COLO829 (cell line): Measurements from ENCODE around the gene RGS10.
"Not testable (repeated sequence)": the region's sequence is repeated elsewhere in the genome, so short reads cannot be mapped to it uniquely, and the experiment has no call there.

Experiments
- DNase-seq: peaks from one replicate; pipeline ENCODE4 v3.0.0; 2012; ENCODE audit warnings: low spot score

The RGS10 gene

DNA sequence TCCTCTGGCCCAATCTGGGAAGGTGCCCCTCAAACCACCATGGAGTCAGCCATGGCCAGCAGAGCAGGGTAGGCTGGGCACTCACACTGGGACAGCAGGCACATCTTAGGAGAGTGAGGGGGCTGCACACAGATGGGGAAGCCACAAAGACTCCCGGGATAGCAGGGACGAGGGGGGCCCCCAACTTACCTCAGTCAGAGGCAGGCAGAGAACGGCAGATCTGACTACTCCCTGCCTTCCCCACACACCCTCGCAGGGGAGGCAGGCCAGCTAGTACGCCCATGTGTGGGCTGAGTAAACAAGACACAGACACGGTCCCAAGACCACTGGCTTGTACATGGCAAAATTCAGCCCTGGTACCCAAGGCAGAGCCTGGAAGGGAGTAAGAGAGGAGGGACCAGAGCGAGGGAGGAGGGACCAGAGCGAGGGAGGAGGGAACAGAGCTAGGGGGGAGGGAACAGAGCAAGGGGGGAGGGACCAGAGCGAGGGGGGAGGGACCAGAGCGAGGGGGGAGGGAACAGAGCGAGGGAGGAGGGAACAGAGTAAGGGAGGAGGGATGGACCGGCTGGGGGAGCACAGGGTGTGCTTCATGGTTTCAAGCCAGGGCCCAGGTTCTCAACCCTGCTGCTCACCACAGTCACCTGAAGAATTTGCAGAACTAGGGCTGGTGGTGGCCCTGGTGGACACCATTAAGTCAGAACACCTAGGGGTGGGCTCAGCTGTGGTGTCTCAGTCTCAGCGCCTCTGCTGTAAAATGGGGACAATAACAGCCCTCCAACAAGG lies 73.8 kb downstream of the RGS10 start:
- no peak for DNase-seq

DNA sequence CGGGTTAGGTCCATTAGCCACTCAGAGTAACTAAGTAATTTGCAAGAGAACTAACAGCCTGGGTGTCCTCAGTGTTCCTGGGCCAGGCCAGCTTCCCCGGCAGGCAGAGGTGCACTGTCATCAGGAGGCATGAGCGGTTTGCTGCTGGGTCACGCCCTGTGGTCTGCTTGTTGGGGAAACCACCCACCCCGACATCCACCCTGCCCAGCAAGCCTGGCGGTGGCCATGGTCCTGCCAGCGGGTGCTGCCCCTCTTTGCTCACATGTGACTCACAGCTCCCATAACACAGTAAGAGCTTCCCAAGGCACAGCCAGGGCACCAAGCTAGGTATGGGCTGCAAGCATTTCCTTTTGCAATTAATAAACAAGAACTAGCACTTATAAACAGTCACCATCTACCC lies 75.9 kb downstream of the RGS10 start:
- DNase-seq = no peak

DNA sequence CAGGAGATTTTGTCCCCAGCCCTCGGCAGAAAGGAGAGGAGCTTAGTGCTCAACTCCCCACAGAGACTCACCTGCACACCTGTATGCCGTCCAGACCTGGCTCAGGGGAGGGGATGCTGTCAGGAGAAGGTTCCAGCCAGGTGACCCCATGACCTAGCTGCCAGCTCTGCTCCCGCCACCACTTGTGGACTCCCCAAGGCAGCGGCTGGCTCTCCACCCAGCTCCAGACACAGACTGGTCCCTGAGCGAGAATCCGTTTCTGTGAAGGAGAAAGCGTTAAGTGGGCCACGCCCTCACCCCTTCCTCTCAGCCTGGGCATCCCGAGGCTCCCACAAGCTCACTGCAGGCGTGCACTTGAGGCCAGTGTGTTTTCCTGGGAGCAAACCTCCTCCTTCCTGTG lies 76.4 kb downstream of the RGS10 start:
- no peak for DNase-seq

DNA sequence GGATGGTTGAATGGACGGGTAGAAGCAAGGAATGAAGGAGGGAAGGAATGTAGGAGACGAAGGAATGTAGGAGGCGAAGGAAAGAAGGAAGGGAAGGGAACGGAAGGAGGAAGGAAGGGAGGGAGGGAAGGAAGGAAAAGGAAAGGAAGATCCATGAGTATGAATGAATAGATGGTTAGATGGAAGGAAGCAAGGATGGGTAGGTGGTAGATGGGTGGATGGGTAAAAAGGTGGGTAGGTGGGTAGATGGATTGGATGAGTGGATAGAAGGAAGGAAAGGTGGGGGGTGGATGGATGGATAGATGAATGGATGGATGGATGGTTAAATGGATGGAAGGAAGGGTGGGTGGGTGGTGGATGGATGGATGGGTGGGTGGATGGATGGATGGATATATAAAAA lies 77.4 kb downstream of the RGS10 start:
- DNase-seq = no peak

DNA sequence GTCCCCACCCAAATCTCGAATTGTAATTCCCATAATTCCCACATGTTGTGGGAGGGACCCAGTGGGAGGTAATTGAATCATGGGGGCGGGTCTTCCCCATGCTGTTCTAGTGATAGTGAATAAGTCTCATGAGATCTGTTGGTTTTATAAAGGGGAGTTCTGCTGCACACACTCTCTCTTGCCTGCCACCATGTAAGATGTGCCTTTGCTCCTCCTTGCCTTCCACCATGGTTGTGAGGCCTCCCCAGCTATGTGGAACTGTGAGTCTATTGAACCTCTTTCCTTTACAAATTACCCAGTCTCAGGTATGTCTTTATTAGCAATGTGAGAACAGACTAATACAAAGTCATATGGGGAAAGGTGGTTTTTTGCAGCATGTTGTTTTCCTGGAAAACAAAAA lies 79.3 kb downstream of the RGS10 start:
- not testable (repeated sequence) for DNase-seq

DNA sequence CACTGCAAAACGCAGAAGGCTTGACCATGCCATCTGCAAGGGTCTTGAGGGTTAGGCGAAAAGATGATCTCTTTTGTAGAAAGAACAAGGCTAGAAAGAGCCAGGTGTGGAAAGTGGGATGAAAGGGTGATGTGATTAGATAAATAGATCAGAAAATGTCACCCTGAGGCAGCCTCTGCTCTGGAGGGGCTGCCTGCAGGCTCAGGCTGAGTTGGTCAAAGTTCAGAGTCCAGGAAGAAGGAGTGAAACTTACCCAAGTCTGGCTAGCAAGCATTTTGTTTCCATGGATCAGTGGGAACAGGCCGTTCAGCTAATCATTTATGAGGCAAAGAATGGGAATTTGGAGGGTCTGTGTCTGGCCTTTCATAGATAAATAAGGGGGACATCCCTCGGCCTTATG lies 79.7 kb downstream of the RGS10 start:
- DNase-seq = no peak

DNA sequence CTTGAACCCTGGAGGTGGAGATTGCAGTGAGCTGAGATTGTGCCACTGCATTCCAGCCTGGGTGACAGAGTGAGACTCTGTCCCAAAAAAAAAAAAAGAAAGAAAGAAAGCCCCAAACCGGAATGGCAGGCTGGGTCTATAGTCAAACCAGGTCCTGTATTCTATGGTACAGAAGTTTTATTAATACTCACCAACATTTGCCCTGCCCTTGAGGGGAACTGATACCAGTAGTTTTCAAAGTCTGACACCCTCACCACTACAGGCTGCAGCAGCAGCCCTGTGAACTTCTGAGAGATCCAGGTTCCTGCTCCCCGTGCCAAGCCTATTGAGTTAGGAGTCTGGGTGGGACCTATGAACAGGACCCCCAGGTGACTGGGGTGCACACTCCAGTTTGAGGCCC lies 80.6 kb downstream of the RGS10 start:
- DNase-seq = no peak

DNA sequence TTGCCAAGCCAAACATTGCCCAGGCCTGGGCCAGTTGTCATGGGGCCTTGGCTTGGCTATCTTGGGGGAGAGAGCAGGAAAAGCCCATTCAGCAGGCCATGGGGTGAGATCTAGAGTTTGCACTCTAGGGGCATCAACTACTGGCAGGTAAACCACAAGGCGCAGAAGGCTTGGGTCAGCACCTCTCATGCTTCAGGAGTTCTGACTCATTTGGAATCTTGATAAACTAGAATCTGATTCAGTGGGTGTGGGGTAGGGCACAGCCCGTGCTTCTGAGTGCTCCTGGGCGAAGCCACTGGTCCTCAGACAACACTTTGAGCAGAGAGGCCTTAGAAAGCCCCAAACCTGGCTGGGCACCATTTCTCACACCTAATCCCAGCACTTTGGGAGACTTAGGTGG lies 81.1 kb downstream of the RGS10 start:
- DNase-seq = no peak

DNA sequence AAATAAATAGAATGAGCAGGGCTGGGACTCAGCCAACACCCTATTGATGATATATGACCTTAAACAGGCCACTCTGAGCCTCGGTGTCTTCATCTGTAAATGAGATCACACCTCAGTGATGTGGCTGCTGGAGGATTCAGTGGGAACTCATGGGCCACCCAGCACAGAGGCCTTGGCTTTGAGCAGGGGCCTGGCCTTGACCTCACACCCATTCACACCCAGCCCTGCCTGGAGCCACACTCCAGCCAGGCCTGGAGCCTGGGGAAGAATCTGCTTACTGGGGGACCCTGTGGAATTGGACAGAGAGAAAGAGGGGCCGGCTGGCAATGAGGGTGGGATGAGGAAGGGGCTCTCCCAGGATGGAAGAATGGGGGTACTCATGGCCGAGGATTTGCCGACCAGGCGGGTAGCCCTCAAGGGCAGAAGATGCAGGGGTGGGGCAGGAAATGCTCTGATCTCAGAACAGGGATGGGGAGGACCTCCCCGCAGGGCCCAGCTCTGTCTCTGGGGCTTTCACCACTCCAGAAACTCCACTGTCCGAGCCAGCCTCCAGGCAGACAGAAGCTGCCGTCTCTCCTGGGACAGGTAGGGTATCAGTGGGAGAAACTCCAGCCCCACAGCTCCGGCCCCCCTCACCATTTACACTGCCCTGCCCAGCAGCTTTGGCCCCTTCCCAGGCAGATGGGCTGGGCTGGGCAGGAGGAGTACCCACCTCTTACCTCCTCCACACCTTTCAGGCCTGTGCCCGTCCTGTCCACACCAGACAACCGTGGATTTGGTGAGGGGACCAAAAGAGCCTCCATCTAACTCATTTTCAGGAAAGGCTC lies 81.9 kb downstream of the RGS10 start:
- no peak for DNase-seq

DNA sequence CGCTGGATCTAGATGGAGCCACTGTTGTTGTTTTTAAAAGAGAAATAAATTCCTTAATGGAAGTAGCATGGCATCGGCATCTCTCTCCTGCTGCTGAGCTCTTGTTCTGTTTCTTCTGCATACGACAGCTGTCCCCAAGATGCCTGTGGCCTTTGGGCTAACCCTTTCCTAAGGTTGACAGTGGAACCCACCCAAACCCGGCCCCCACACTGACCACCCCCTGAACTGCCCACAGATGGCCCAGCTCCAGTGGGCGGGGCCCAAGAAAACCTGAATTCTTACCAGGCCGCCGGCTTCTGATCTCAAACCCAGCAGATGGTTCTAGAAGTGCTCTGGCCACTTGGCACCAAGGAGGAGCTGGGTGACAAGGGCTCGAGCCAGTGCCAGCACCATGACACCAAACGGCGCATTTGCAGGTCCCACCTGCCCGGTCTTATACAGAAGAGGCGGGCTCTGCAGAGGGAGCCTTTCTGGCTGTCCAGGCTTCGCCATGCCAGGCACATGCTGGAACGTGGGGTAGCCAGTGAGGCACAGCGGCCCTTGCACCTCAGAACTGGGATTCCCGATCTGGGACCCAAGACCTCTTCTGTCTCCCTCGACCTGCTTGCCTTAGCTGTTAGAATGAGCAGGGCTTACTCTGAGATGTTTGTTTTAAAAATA lies 82.7 kb downstream of the RGS10 start:
- DNase-seq = no peak

DNA sequence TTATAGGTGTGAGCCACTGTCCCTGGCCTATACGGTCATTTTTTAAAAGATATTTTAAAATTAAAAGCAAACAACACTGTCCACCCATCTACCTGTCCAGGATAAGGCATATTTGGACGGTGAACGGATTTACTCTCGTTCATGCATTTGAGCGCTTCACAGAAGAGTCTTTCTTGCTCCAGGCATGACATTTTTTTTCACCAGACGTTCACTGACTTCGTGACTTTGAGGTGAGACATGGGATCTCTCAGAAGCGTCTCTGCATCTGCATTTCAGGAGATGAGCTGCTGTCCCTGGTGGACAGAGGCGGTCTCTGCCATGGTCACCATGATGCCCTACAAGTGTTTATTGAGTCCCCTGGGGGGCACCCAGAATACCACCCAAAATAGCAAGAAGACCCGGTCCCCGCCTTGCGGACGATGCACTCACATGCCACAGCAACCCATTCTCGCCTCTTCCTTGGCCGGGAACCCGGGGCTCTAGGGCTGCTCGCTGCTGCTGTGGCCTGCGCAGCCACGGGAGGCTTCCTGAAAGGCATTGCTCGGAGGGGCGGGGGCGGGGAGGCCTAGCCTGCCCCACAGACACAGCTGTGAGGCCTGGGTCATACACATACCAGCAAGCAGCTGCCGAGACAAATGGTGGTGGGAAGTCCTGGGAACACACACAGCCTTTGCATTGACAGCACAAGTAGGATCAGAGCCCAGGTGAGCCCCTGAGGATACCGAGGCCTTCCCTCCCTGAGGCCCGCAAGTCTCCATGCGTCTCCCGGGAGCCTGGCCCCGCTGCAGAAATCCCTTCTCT lies 84.4 kb downstream of the RGS10 start:
- DNase-seq = no peak

DNA sequence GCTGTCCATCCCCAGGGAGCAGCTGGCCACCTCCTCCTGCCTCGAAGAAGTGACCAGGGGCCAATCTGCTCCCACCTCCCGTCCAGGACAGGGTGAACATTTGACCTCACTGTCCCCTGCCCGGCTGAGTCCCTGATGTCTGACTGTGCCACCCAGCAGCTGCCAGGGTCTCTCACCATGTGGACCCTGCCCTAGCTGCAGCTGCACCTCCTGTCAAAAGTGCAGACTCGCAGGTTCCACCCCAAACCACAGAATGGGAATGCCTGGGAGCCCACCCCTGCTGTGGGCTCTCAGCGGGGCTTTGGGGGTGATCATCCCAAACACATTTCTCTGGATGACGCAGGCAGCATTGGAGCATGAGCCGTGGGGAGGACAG lies 86.1 kb downstream of the RGS10 start:
- no peak for DNase-seq

DNA sequence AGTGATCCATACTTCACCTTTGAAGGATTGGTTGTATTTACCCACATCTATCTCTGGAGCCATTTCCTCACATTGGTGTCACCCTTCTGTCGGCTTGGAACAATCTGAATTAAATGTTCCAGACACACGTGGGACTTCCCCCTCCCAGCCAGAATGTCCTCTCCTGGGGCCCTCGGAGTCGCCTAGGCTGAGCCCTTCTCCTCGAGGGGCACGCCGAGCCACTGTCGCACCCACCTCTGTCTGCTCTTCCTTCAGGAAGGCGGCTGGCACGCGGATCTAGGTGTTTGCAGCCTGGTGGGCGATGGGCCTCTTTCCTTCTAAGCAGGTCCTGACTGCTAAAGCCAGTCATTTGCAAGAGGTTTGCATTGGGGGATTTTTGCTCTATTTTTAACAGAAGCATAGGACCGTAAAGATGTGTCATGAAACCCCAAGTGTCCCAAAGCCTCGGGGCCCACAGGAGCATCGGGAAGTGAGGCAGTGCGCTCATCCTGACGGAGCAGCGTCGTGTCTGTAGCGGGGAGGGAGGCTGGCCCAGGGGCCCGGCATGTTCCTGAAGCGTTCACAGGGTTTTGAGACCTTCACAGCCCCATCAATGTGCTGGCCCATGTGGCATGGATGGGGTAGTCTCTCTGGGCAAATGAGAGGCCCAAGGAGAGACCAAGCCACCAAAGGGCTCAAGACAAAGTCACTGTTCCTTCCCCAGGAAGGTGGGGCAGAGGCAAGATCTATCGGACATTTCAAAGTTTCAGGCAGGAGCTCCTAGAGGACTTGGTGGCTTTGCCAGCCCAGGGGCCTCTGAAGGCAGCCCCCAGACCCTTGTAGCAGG lies 86.7 kb downstream of the RGS10 start:
- no peak for DNase-seq

DNA sequence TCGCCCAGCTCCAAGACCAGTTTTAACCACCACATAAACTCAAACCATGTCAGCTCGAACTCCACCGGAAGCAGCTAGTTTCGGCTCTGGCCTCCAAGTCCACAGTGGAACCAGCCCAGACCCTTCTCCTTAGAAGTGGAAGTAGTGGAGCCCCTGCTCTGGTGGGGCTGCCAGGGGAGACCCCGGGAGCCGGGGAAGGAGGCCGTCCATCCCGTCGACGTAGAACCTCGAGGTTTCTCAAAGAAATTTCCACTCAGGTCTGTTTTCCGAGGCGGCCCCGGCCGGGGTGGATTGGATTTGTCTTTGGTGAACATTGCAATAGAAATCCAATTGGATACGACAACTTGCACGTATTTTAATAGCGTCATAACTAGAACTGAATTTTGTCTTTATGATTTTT lies 87.5 kb downstream of the RGS10 start:
- no peak for DNase-seq

DNA sequence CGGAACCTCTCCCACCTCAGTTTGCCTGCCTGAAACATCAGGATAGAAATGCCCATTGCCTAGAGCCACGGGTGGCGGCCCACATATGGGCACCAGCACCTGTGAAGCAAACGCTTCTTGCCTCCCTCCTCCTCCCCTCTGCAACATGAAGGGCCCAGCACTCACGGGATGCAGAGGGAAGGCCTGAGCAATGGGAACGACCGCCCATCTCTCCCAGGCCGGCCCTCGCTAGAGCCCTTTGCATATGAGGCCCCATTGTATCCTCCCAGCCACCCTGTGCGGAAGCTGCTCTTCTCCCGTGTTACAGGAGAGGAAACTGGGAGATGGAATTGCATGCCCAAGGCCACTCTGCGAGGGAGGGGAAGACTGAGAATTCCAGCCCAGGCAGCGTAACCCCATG lies 88.2 kb downstream of the RGS10 start:
- no peak for DNase-seq

DNA sequence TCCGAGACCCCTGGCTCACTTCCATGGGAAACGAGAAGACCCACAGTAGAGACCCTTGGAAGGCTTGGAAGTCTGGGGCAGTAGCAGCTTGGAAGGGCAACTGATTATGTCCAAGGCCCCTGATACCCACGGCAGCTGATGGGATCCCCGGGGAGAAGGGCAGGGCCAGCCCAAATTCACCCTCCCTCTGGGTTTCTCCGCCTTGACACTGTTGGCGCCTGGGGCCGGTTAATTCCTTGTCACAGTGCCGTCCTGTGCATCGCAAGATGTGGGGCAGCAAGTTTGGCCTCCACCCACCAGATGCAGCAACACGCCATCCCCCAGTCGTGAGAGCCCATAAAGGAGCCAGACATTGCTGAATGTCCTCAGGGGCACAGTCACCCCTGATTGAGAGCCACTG lies 89.2 kb downstream of the RGS10 start:
- no peak for DNase-seq

DNA sequence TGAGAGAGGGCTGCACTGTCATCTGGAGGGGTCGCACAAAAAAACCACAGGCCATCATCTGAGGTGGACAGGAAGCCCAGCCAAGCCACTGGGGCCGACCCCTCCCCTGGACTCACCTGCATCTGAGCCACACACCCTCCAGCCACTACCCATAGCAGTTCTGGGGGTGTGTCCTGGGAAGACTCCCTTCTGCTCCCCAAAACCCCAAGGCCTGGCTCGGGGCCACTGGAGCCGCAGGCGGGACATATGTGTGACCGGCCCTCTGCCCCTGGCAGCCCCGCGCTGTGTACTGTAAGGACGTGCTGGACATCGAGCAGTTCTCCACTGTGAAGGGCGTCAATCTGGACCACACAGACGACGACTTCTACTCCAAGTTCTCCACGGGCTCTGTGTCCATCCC lies 90.1 kb downstream of the RGS10 start:
- DNase-seq = no peak

DNA sequence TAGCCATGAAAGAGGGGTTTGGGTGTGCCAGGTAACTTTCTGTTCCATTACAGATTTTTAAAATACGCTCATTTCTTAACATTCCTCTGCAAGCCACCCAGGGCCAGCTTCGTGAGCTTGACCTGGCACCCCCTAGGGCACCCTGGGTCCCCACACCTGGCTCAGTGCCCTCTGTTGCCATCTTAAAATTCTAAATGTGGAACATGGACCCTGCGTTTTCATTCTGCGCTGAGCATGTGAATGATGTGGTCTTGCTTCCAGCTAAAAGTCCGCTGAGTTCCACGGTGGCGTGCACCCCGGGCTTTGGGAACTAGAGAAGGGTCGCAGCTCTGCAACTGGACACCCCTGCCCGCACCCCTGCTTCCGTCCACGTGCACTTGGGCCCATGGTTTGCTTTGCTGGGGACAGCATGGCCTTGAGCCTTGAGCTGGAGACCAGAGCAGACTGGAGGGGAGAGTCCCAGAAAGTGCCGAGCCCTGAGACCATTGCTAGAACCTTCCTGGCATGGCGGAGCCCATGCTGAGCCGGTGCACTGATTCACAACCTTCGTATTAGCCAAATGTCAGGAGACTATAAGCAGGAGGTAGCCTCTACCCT lies 91.1 kb downstream of the RGS10 start:
- DNase-seq = no peak

DNA sequence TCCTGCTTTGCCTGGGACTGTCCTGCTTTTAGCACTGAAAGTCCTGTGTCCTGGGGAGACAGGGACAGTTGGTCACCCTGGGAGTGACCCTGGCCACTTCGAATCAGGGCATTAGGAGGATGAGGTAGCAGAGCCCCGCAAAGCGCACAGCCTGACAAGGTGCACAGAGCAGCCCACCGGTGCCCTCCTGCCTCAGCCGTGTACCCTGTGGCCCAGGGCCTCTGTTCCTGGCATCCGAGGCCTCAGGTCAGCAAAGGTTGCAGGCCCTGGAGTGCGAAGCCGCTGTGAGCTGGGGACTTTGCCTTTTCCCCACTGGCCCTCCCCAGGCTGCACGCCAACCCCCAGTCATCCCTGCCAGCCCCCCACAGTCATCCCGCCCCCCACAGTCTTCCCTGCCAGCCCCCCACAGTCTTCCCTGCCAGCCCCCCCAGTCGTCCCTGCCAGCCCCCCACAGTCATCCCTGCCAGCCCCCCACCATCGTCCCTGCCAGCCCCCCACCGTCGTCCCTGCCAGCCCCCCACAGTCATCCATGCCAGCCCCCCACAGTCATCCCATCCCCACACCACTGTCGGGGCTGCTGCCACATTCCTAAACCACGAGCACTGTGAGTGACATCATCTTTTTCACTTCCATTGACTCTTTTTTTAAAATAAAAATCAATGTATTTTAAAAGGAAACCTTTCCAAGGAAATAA lies 91.8 kb downstream of the RGS10 start:
- no peak for DNase-seq
